ENCODE data around the gene VPS13D. TPM values are rescaled to one million over a fixed set of nuclear protein-coding genes. Genes with fewer than 3 reads are reported as not detected.

The VPS13D gene
- total and polyA plus RNA-seq, 10 of the 15 experiments (the other 5 are each of a cell fraction or from before 2014, with no cell fraction given) = 1.4 to 16.9 (median 8.5) TPM

DNA sequence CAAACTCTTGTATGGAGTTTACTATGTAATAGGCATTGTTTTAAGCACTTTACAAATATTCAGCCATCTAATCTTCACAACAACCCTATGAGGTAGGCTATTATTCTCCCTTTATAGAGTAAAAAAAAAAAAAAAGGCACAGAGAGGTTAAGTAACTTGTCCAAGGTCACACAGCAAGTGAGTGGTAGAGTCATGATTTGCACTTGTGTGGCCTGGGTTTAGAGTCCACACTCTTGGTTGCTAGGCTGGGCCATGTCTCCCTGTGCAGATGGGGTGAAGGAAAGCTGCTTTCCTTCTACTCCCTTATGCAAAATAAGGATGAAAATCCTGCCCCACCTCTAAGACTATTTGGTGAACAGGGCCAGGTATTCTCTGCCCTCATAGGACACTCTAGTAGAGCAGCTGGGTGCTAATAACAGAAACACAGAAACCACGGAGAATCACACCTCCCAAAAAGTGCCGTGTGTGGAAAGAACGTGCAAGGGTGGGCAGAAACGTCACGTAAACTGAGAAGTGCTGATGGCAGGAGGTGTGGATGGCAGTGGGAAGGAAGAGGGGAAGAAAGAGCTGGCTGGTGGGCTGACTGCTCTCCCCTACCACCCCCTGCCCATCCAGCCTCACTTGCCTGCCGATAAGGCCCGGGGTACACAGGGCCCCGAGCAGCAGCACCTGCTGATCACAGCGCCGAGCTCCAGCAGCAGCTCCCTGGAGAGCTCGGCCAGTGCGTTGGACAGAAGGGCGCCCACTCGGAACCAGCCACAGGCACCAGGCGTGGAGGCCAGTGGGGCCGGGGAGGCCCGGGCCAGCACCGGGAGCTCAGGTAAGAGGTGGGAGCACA lies 28.3 kb upstream of the VPS13D start (continued):
- TF ChIP-seq, protein P1, sequence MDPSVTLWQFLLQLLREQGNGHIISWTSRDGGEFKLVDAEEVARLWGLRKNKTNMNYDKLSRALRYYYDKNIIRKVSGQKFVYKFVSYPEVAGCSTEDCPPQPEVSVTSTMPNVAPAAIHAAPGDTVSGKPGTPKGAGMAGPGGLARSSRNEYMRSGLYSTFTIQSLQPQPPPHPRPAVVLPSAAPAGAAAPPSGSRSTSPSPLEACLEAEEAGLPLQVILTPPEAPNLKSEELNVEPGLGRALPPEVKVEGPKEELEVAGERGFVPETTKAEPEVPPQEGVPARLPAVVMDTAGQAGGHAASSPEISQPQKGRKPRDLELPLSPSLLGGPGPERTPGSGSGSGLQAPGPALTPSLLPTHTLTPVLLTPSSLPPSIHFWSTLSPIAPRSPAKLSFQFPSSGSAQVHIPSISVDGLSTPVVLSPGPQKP (IDR thresholded peaks at IDR 0.05; ENCODE audit: low read depth, low read length) = no peak
- TF ChIP-seq ZNF274 (IDR thresholded peaks at IDR 0.05; ENCODE audit: insufficient read depth, insufficient read length) = no peak
- TF ChIP-seq, protein P2, sequence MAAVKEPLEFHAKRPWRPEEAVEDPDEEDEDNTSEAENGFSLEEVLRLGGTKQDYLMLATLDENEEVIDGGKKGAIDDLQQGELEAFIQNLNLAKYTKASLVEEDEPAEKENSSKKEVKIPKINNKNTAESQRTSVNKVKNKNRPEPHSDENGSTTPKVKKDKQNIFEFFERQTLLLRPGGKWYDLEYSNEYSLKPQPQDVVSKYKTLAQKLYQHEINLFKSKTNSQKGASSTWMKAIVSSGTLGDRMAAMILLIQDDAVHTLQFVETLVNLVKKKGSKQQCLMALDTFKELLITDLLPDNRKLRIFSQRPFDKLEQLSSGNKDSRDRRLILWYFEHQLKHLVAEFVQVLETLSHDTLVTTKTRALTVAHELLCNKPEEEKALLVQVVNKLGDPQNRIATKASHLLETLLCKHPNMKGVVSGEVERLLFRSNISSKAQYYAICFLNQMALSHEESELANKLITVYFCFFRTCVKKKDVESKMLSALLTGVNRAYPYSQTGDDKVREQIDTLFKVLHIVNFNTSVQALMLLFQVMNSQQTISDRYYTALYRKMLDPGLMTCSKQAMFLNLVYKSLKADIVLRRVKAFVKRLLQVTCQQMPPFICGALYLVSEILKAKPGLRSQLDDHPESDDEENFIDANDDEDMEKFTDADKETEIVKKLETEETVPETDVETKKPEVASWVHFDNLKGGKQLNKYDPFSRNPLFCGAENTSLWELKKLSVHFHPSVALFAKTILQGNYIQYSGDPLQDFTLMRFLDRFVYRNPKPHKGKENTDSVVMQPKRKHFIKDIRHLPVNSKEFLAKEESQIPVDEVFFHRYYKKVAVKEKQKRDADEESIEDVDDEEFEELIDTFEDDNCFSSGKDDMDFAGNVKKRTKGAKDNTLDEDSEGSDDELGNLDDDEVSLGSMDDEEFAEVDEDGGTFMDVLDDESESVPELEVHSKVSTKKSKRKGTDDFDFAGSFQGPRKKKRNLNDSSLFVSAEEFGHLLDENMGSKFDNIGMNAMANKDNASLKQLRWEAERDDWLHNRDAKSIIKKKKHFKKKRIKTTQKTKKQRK (IDR thresholded peaks at IDR 0.05; ENCODE audit: low read depth, low read length) = no peak
- no peak for TF ChIP-seq SPI1 (IDR thresholded peaks at IDR 0.05; ENCODE audit: borderline replicate concordance, insufficient read depth, low read depth, low read length)
- TF ChIP-seq SUZ12 (IDR thresholded peaks at IDR 0.05; ENCODE audit: unreplicated experiment) = no peak
- TF ChIP-seq SMARCA5 (IDR thresholded peaks at IDR 0.05) = peak; percentile 98
- TF ChIP-seq ZZZ3 (IDR thresholded peaks at IDR 0.05; ENCODE audit: control insufficient read depth, insufficient read length, low read depth) = no peak
- no peak for TF ChIP-seq SMC3 (IDR thresholded peaks at IDR 0.05; ENCODE audit: borderline replicate concordance, low read length)
- no peak for TF ChIP-seq CBX3 (IDR thresholded peaks at IDR 0.05; ENCODE audit: borderline replicate concordance, low read depth)
- 0 out of 2 replicates have a peak, but pooled peaks have one; percentile 38 for TF ChIP-seq SIN3A (IDR thresholded peaks at IDR 0.05; ENCODE audit: low read depth, low read length)
- no peak for TF ChIP-seq HDAC6 (IDR thresholded peaks at IDR 0.05; ENCODE audit: unreplicated experiment)
- TF ChIP-seq, protein P3, sequence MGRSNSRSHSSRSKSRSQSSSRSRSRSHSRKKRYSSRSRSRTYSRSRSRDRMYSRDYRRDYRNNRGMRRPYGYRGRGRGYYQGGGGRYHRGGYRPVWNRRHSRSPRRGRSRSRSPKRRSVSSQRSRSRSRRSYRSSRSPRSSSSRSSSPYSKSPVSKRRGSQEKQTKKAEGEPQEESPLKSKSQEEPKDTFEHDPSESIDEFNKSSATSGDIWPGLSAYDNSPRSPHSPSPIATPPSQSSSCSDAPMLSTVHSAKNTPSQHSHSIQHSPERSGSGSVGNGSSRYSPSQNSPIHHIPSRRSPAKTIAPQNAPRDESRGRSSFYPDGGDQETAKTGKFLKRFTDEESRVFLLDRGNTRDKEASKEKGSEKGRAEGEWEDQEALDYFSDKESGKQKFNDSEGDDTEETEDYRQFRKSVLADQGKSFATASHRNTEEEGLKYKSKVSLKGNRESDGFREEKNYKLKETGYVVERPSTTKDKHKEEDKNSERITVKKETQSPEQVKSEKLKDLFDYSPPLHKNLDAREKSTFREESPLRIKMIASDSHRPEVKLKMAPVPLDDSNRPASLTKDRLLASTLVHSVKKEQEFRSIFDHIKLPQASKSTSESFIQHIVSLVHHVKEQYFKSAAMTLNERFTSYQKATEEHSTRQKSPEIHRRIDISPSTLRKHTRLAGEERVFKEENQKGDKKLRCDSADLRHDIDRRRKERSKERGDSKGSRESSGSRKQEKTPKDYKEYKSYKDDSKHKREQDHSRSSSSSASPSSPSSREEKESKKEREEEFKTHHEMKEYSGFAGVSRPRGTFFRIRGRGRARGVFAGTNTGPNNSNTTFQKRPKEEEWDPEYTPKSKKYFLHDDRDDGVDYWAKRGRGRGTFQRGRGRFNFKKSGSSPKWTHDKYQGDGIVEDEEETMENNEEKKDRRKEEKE (IDR thresholded peaks at IDR 0.05) = no peak
- no peak for TF ChIP-seq EED (IDR thresholded peaks at IDR 0.05; ENCODE audit: low read depth)
- peak; percentile 76 for TF ChIP-seq GATAD2B (conservative IDR thresholded peaks at IDR 0.05; ENCODE audit: low read depth)
- no peak for TF ChIP-seq MYC (IDR thresholded peaks at IDR 0.05; ENCODE audit: insufficient read depth, insufficient read length, insufficient replicate concordance, low read length, severe bottlenecking)
- no peak; the same call in 1 of the 2 replicates for TF ChIP-seq KDM1A (IDR thresholded peaks at IDR 0.05; ENCODE audit: borderline replicate concordance)
- no peak for TF ChIP-seq PAX8 (IDR thresholded peaks at IDR 0.05)
- TF ChIP-seq RUNX3 (IDR thresholded peaks at IDR 0.05; ENCODE audit: low read length) = peak; percentile 43; the same call in 1 of the 2 replicates
- TF ChIP-seq ETV6 (conservative IDR thresholded peaks at IDR 0.05 in 1 of 2, IDR thresholded peaks at IDR 0.05 in 1 of 2; ENCODE audit: borderline replicate concordance in 1 of 2, low read depth in 1 of 2) = no peak
- no peak for TF ChIP-seq SUPT20H (IDR thresholded peaks at IDR 0.05; ENCODE audit: borderline replicate concordance, control insufficient read depth, low read depth, low read length)
- TF ChIP-seq KLF5 (IDR thresholded peaks at IDR 0.05; ENCODE audit: partially characterized antibody) = no peak
- TF ChIP-seq MEF2A (IDR thresholded peaks at IDR 0.05; ENCODE audit: insufficient read depth, low read depth, low read length) = no peak
